ENCODE measurements around the gene SLC8B1. TPM values are rescaled to one million over a fixed set of nuclear protein-coding genes. Genes with fewer than 3 reads are reported as not detected.

Gene SLC8B1
- total RNA-seq, 1 donor from 2014 or later: 22.8 TPM

DNA sequence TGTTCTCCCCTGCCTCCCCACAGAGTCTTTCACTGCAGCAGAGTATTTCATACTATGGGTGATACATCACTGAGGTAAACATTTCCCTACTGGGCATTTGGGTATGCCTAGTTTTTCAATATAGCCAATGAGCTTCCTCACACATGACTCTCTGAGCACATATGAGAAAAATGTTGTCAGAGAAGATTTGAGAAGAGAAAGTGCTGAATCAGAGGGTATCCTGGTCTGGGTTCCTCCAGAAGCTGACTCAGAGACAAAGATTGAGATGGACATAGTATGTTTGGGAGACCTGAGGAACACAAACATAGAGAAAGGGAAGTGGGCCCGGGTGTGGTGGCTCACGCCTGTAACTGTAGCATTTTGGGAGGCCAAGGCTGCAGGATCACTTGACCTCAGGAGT, 12.6 kb downstream of the SLC8B1 start:
- DNase-seq (ENCODE audit: low read depth): peak; percentile 43

DNA sequence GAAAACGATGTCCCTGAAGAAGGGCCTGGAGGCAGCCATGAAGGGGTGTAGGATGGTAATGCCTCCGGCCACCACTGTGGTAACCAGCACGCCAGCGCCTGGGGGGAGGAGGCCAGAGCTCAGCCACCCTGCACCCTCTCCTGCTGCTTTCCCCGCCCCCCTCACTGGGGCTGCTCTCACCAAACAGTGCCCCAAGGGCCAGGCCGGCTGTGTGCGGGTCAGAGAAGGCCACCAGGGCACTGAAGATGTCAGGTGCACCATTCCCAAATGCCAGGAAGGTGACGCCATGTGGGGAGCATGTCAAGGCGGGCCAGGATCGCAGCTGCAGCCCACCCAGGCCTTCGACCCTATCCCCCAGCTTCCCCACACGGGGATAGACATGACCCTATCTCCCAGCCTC, 14.5 kb downstream of the SLC8B1 start:
- DNase-seq (ENCODE audit: low read depth): no peak

DNA sequence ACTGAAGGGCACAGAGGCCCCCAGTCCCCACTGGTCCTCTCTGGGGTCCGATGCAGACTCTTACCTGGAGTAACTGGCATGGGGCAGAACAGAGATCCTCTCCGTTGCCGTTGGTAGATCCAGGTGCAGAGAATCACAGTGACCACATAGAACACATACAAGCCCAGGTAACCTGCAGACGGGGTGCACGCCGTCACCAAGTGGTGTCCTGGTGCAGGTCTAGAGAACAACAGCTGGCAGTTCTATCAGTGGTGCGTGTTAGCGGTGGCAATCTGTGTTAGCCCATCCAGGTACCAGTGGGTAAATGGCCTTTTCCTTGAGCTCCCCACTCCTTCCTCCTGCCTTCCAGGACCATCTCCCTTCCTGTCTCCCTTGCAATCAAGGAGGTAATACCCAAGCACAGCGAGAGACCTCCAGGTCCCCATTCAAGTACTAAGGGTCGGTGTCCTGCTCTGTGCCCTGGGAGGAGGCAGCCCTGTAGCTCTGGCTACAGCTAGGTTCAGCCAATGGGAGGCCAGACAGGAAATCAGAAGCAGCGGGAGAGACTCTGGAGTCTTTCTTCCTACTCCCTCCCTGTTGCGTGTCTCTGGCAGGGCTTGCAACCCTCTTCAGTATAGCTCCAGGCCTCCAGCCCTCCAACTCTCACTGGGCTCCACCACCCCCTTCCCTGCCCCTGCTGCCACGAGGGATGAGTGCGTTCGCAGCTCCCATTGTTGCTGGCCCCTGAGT, 15.8 kb downstream of the SLC8B1 start:
- no peak for DNase-seq (ENCODE audit: low read depth)

DNA sequence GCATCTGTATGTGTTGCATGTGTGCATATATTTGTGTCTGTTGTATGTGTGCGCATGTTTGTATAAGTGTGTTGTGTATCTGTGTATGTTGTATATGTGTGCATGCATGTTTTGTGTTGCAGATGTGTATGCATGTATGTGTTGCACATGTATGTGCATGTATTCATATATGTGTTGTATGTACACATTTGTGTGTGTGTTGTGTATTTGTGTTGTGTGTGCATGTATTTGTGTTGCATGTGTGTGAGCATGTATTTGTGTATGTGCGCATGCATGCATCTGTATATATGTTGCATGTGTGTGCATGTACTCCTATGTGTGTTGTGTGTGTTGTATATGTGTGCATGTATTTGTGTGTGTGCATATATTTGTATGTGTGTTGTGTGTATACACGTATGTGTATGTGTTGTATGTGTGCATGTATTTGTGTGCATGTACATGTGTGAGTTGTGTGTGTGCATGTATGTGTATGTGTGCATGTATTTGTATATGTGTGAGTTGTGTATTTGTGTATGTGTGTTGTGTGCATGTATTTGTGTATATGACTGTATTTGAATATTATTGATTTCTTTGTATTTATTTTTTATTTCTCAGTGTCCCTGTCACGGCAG, 16.8 kb downstream of the SLC8B1 start:
- DNase-seq (ENCODE audit: low read depth): no peak

DNA sequence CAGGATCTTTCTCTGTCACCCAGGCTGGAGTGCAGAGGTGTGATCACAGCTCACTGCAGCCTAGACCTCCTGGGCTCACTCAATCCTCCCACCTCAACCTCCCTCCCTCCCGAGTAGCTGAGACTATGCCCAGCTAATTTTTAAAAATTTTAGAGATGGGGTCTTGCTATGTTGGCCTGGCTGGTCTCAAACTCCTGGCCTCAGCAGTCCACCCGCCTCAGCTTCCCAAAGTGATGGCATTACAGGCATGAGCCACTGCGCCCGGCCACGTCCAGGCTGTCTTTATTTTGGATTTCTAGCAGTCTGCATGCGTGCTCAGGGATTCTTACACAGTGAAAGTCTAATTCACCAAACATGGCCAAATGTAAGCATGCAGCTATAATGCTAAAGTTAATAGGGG, 17.8 kb downstream of the SLC8B1 start:
- no peak for DNase-seq (ENCODE audit: low read depth)

DNA sequence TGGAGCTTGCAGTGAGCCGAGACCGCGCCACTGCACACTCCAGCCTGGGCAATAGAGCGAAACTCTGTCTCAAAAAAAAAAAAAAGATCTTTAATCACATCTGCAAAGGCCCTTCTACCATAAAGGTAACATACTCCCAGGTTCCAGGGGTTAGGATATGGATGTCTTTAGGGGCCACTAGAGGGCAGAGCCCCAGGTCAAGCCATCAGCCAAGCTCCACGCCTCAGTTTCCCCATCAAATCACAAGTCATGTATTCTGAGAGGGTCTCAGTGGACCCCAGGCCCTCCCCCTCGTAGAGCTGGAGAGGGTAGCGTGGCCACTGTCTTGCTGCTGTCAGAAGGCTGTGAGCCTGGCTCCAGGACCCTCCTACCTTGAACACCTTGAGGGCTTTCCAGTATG, 18.8 kb downstream of the SLC8B1 start:
- DNase-seq (ENCODE audit: low read depth): no peak

DNA sequence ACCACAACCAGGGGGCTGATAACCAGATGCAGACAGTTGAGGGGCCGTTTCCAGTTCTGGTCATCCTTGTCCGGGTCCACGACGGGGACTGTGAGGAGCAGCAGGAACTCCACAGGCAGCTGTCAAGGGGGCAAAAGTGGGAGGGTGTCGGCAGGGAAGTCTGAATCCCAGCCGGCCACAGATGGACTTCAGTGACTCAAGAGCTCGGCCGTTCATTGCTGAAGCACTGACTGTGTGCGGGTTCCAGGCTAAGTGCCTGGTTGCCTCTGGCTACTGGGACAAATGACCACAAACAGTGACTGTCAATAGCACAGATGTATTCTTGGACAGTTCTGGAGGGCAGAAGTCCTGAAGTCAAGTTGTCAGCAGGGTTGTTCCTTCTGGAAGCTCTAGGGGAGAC, 19.6 kb downstream of the SLC8B1 start:
- no peak for DNase-seq (ENCODE audit: low read depth)

DNA sequence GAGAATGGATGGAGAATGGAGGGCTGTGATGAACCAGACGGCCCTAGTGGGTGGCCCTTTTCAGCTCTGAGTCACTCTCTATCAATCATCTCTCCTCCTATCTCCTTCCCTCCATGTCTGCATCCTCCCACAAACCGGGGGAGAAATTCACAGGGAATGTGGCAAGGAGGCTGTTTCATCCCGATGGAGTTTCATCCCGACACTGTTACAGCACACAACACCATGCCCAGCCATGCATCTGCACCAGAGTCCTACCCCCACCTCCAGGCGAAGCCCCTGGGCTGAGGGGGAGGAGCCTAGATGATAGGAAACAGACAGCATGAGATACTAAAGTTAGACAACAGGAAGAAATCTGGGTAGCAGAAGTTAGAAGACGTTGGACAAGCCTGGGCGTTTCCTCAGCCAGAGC, 20.8 kb downstream of the SLC8B1 start:
- DNase-seq (ENCODE audit: low read depth): no peak

DNA sequence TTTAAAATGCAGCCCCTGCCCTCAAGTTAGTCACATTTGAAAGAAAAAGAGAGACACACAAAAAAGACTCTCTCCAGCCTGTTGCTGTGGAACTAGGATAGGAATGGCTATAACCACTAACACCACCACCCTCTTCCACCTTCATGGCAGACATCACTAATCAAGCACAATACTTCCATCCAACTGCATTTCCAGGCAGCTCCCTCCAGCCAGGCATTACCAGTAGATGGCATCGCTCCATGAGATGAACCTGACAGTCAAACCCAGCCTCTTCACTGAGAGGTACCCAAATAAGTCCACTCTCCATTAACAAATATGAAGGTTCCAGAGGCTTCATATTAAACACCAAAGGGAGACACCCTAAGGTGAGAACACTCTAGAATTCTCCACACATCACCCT, 24.4 kb downstream of the SLC8B1 start:
- DNase-seq (ENCODE audit: low read depth): peak; percentile 9

DNA sequence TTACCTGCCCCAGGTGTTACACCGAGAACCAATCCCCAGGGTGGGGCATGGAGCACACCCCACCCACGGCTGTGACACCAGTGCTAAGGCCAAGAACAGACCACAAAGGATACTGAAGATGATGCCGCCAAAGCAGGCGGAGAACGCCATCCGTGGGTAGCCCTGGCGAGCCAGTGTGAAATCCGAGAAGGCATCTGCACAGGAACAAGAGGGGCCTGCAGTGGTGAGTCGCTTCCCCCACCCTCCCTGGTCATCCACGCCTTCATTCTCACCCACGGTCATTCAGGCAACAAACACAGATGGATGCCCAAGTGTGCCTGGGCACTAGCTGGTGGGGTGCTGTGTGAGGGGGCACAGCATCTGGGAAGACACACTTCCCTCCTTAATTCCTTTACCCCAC, 28.5 kb downstream of the SLC8B1 start:
- DNase-seq (ENCODE audit: low read depth): no peak

DNA sequence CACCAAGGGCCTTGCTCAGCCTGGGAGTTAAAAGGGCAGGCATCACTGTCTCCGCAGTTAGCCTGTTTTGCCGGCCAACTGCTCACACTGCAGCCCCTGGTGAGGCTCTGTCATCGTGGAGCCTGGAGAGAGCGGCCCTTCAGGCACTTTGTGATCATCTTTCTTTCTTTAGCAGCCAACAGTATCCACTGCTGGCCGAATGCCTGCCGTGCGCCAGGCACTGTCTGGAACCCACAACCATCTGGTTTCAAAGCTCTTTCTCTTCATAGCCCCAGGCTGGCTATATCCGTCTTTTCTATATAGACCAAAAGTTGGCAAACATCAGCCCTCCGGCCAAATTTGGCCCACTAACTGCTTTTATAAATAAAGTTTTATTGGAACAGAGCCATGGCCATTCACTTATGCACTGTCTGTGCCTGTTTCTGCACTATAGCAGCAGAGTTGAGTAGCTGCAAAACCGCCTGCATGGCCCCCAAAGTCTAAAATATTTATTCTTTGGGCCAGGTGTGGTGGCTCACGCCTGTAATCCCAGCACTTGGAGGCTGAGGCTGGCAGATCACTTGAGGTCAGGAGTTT, 29.5 kb downstream of the SLC8B1 start:
- no peak for DNase-seq (ENCODE audit: low read depth)

DNA sequence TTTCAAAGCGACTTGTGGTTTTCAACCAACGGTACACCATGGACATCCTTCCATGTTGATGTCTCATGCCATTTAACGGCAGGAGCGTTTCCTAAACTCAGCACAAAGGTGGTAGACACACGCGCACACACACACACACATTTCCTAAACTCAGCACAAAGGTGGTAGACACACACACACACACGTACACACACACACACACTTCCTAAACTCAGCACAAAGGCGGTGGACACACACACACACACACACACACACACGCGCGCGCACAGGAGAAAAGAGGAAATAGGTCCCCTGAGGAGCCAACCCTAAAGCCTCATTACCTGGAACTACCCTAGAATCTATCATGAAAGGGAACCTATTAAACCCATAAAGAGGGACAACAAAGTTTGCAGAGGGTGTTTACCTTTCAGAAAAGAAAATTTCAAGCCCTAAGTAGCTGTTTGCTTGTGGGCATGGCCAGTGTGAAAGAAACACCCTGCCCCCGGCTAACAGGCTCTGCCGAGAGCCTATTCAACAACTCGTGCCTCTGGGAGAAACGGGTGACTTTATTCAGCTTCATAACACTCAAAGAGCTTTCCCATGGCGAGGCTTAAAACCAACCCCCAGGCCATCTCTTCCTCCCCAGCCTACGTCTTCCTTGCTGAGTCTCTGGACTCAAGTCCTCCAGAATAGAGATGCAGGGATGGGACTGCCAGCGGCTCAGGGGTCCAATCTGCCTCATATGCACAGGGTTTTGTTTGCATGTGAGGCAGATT, 31.8 kb downstream of the SLC8B1 start:
- DNase-seq (ENCODE audit: low read depth): no peak

DNA sequence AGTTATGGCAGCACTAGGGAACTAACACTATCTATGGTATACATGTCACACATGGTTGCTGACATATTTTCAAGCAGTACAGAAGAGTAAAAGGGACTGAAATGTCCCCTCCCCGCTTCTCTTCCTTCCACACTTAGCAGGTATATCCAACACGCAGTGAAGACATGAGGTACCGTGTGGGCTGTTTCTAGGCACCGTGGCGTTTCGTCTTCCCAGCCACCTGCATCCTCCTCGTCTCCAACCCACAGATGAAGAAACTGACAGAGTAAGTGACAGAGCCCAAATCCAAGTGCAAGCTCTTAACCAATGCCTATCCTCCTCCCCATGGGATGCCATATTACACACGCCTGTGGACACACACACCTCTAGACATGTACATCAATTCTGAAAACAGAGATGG, 32.4 kb downstream of the SLC8B1 start:
- no peak for DNase-seq (ENCODE audit: low read depth)

DNA sequence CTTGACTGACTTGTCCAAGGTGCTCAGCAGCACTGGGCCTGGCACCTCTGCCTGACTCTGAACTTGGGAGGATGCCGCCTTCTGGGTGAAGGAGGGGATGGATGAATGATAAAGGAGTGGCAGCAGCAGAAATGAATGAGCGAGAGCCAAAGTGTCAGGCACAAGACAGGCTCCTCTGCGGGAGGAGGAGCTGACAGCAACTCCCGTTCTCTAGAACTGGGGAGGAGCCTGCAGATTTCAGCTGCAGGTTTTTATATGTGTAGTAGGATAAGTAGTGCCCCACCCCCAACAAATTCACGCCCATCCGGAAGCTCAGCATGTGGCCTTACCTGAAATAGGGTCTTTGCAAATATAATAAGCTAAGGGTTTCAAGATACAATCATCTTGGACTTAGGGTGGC, 33.1 kb downstream of the SLC8B1 start:
- no peak for DNase-seq (ENCODE audit: low read depth)

DNA sequence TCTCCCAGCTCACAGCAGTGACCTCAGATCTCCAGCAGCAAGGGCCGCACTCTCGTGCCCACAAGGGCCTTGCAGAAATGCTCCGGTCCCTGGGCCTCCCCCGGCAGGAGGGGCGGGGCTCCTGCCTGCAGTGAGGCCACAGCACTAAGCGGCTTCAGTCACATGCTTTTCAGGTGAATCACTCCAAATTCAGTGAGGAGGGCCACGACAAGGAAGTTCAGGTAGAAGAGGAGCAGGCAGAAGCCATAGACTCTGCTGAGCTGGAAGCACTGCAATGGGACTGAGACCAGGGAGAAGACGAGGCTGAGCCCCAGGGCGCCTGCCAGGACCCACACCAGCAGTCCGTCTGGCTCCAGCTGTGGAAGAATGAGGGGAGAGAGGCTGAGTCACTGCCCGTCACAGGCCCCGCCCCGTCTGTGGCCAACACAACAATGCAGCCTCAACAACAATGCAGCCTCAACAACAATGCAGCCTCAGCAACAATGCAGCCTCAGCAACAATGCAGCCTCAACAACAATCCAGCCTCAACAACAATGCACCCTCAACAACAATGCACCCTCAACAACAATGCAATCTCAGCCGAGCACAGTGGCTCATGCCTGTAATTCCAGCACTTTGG, 35.2 kb downstream of the SLC8B1 start:
- peak; percentile 89 for DNase-seq (ENCODE audit: low read depth)

DNA sequence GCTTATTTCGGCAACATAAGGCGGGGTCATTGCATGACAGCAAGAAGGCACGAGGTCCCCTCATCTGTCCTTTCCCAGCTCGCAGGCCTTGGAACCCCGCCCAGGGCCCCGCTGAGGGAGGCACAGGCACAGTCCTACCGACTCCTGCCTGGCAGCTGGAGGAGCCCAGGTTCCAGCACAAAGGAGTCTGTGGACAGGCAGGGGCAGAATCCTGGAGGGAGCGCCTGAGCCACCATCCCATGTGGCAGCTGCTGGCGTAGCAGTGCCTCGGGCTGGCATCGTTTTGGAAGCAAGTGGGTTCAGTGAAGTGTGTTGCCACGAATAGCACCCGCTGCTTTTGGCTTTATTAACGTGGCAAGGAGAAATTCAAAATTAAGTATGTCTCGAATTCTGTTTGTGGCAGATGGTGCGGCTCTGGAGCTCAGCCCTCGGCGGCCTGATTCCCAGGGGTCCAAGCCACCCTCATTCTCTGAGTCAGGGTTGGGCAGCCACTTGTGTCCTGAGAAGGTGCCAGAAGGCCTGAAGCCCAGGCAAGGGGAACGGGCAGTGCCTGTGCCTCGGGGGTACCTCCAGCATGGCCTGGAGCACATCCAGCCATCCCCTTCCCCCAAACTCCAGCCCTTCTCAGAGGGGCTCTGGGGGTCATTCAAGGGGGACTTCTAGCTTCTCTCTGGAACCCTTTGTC, 35.9 kb downstream of the SLC8B1 start:
- DNase-seq (ENCODE audit: low read depth): peak; percentile 7

DNA sequence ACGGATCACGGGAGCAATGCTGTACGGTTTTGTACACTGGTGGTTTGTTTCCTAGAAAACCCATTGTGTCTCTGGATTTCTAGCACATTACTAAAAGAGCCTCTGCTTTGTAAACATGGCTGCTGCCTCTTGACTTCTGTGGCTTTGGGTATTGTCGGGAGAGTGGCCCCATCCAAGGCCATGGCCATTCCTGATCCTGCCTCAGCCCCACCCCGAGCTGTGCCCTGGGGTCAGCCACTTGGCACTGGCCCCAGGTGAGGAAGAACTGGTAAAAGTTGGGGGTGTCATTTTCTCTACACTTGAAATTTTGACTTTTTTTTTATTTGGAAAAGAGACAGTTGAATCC, 36.5 kb downstream of the SLC8B1 start:
- no peak for DNase-seq (ENCODE audit: low read depth)

DNA sequence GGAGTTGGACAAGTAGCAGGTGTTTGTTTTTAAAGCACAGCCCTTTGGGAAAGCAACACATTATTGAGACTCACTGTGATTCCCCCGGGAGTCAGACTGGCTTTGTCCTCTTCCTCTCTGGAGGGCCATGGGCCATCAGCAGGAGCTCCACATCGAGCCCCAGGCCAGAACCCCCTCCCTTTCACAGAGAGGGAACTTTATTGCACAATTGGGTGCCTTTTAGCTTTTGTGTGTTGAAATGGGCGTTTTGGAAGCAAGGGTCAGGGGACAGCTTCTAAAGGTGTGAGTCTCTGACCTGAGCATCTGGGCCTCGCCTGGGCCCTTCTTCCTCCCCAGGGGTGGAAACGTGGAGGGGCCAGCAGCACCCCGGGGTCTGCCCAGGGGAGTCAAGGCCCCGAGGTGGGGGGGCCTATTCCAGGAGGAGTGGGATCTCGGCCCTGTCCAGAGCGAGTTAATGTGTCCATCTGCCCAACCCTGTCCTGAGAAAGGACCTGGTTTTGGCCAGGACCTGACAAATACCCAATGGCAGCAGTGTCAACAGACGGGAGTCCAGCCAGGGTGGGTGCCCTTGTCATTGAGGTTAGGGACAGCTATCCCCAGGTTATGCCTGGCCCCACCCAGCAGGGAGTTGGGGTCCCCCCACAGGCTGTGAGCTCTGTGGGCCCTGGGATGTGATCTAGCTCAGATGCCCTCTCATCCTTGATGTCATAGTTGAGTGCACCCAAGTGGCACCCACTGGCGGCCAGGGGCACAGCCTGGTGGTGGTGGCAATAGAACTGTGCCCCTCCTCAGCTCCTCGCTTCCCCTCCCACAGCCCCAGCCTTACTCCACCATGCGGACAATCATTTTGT, 37.1 kb downstream of the SLC8B1 start:
- no peak for DNase-seq (ENCODE audit: low read depth)

DNA sequence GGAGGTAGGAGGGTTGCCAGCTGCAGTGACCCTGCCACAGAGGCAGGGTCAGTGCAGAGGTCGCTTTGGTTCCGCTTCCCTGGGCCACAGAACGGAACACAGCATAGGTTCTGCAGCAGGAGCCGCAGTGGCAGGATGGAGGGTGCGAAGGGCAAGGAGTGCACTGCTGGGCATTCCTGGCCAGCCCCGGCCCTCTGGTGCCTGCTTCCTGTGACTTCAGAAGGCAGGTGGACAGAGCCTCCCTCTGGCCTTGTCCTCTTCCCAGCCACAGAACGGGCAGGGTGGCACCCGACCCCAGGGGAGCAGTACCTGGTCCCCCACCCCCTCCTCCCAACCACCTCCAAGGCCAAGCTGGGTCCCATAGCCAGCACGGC, 37.7 kb downstream of the SLC8B1 start:
- no peak for DNase-seq (ENCODE audit: low read depth)

DNA sequence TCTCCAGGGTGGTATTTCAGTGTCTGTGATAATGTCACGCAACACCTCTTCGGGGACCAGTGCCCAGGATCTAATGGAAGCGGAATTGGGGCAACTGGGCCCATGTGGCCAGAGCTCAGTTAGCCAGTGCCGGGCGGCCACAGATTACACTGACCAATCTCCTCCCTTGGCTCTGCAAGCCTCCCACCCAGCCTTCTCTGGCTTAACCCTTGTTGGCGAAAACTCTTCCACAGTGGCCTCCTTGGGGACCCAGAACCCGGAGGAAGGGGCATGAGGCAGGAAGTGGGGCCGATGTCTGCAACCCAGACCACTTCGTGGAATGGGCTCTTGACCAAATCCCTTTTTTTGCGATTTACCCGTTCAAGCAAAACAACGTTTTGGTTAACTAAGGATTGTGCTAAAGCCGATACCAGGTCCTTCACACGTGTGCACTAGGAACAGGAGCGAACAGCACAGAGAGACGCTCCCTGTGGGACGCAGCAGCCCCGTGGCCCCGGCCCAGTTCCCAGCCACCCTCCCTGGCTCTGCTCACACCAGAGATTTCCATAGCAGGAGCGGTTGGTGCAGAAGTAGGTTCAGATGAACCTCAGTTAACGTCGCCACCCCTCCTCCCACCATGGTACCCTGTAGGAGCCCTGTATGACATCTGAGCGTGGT, 38.2 kb downstream of the SLC8B1 start:
- no peak for DNase-seq (ENCODE audit: low read depth)

All from renal cortical epithelial cell (primary cell).